HG02678 (cell line): ENCODE measurements around the gene ISLR2.

Experiments
- ATAC-seq: cut with Tn5 transposase; IDR thresholded peaks from one replicate; pipeline ENCODE4 v1.9.1; 2021; ENCODE audit warnings: mild to moderate bottlenecking, moderate library complexity; ENCODE audit not compliant: unreplicated experiment

The ISLR2 gene

DNA sequence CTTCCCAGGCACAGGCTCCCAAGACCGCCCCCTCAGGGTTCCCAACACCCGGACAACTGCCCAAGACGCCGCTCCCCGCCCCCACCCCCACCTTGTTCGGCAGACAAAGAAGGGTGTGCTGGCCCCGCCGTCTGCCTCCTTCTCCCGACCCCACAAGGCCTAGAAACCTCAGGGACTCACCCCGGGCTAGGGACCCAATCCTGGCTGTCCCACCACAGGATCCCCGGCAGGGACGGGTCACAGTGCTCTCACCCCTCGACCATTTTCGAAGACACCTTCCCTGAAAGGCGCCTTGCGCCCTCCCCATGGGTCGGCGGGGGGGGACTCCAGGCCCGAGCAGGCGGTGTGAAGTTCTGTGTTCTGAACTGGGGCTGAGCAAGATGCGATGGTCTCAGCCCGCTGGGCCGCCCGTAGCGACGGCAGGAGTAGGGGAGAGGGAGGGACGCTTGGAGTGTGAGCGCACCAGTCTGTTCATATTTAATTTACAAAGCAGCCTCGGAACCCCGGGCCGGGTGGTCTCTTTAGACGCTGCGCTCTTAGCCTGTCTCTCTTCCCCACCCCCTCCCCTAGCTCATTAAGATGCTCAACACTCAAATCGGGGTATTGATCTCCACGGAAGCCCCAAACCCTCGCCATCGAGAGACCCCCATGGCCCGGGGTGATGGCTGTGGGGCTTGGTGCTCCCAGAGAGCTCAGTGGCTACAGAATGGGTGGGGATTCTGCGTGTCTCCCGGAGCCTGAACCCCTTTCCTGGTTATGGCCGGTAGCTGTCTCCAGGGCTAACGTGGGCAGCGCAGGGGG is 1.4 kb upstream of the ISLR2 start:
- ATAC-seq = no peak

DNA sequence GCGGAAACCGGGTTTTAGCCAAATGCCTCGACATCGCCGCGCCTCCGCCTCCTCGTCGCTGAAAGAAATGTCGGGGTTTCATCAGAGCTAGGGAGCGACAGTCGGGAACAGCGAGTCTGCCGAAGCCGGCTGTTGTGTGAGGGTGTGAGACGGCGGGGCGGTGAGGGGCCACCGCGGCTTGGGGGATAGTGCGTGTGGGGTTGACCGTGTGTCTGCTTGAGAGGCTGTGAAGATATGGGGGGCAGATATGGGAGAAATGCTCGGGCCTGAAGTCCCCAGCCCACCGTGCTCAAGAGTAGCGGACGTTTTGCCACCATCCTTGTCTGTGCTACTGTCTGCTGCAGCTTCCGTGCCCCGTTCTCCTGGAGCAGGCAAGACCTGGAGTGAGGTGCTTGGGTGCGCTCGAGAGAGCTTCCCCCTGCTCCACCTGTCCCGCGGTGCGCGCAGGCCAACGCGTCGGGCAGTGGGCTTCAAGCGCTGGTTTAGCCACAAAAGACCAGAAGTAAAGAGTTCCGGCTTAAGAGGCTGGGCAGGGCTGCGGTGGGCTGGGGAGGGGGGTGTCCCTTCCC is 716 bp upstream of the ISLR2 start:
- no peak for ATAC-seq

DNA sequence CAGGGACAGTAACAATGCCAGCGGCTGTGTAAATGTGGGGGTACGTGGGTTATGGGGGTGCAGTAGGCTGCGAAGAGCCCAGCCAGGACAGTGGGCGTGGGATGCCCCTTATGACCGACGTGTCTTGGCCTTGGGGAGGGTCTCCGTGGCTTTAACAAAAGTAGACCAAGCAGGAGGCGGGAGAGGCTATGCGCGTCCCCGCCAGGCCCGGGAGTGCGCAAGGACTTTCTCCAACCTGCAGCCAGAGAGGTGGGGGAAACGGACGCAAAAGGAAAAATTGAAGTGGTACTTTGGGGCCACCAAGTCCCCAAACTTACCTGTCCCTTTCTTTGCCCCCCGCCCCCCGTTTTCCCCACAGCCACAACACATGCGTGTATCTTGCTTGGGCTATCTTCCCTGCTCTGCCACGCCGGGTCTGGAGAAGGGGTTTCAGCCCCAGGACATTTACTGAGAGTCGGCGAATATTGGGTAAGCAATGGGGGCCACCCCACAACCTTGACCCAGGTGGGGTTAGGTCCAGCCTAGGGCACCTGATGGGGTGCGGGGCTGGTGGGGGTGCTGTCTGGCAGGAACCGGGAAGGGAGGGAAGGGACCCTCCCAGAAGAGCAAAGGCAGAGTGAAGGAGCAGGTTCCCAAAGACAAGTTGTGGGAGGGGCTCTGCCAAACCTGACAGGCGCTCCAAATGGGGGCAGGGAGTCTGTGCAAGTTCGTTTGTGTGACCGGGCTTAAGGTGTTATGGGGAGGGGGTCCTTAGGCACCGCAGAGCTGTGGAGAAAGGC is 652 bp downstream of the ISLR2 start:
- ATAC-seq = no peak

DNA sequence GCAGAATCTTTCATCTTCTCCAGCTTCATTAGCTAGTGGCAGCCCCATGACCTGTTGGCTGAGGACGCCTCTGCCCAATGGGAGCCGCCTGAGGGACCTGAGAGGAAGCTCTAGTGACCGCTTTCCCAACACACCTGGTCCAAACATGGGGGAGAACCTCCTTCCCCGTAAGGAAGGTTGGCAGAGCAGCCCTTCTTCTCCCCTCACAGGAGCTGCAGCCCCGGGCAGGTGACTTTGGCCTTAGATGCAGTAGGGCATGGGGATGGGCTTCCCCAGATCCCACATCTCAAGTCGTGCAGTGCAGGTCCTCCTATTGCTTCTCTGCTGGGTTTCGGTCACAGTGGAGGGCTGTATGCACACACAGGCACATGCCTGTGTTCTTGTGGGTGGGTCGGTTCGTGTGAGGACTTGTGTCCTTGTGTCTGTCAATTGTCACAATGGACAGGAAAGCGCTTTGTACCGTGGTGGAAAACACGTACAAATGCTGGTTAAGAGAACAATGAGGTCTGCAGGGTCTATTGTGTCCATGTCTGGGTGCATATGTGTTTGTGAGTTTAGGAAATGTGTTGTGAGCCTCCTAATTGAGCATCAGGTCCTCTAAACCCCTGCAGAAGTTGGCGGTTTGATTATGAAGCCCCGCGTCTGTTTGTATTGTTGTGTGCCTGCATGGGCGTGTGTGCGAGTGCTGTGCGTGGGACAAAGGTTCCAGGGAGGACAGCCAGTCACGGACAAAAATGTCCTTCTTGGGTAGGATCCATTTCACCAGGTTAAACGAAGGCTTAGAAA is 1.4 kb downstream of the ISLR2 start:
- no peak for ATAC-seq

DNA sequence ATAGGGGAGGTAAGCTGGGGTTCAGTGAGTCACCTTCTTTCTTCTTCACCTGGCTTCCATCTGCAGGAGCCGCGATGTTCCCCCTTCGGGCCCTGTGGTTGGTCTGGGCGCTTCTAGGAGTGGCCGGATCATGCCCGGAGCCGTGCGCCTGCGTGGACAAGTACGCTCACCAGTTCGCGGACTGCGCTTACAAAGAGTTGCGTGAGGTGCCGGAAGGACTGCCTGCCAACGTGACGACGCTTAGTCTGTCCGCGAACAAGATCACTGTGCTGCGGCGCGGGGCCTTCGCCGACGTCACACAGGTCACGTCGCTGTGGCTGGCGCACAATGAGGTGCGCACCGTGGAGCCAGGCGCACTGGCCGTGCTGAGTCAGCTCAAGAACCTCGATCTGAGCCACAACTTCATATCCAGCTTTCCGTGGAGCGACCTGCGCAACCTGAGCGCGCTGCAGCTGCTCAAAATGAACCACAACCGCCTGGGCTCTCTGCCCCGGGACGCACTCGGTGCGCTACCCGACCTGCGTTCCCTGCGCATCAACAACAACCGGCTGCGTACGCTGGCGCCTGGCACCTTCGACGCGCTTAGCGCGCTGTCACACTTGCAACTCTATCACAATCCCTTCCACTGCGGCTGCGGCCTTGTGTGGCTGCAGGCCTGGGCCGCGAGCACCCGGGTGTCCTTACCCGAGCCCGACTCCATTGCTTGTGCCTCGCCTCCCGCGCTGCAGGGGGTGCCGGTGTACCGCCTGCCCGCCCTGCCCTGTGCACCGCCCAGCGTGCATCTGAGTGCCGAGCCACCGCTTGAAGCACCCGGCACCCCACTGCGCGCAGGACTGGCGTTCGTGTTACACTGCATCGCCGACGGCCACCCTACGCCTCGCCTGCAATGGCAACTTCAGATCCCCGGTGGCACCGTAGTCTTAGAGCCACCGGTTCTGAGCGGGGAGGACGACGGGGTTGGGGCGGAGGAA is 2.6 kb downstream of the ISLR2 start:
- ATAC-seq = no peak

DNA sequence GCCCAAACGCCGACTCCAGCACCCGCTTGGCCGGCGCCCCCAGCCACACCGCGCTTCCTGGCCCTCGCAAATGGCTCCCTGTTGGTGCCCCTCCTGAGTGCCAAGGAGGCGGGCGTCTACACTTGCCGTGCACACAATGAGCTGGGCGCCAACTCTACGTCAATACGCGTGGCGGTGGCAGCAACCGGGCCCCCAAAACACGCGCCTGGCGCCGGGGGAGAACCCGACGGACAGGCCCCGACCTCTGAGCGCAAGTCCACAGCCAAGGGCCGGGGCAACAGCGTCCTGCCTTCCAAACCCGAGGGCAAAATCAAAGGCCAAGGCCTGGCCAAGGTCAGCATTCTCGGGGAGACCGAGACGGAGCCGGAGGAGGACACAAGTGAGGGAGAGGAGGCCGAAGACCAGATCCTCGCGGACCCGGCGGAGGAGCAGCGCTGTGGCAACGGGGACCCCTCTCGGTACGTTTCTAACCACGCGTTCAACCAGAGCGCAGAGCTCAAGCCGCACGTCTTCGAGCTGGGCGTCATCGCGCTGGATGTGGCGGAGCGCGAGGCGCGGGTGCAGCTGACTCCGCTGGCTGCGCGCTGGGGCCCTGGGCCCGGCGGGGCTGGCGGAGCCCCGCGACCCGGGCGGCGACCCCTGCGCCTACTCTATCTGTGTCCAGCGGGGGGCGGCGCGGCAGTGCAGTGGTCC is 3.5 kb downstream of the ISLR2 start:
- no peak for ATAC-seq

DNA sequence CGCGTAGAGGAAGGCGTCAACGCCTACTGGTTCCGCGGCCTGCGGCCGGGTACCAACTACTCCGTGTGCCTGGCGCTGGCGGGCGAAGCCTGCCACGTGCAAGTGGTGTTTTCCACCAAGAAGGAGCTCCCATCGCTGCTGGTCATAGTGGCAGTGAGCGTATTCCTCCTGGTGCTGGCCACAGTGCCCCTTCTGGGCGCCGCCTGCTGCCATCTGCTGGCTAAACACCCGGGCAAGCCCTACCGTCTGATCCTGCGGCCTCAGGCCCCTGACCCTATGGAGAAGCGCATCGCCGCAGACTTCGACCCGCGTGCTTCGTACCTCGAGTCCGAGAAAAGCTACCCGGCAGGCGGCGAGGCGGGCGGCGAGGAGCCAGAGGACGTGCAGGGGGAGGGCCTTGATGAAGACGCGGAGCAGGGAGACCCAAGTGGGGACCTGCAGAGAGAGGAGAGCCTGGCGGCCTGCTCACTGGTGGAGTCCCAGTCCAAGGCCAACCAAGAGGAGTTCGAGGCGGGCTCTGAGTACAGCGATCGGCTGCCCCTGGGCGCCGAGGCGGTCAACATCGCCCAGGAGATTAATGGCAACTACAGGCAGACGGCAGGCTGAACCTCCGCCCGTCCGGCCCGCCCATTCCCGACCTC is 4.1 kb downstream of the ISLR2 start:
- ATAC-seq = no peak

DNA sequence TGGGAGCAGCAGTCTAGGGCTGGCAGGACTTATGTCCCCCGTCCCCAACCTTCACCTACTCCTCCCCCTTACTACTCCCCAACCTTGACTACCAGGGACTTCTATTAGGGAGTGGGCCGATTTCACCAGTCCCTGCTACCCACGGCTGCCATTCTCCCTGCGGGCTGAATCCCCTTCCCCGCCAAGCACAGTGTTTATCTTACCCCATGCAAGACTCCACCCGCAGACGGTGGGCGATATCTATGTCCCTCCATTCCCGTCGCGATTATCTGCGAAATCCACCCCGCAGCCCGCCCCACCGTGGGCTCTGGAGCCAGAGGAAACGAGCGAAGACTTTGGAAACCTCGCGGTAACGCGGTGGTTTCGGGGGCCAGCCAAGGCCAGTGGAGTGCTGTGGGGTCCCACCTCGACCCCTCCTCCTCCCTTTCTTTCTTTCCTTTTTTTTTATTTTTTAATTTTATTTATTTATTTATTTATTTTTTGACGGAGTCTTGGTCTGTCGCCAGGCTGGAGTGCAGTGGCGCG is 4.7 kb downstream of the ISLR2 start:
- no peak for ATAC-seq

DNA sequence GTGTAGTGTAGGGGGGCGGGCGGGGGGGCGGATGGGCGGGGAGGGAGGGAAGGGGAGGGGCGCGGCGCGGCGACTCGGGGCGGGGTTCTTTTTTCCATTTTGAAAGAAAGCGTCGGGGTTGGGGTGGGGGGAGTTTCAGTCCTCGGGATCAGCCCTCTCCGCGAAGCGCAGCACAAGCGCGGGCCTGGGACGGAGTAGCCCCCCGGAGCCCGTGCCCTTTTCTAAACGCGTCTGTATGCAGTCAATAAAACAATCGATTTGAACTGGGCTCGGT is 6.1 kb downstream of the ISLR2 start:
- no peak for ATAC-seq

DNA sequence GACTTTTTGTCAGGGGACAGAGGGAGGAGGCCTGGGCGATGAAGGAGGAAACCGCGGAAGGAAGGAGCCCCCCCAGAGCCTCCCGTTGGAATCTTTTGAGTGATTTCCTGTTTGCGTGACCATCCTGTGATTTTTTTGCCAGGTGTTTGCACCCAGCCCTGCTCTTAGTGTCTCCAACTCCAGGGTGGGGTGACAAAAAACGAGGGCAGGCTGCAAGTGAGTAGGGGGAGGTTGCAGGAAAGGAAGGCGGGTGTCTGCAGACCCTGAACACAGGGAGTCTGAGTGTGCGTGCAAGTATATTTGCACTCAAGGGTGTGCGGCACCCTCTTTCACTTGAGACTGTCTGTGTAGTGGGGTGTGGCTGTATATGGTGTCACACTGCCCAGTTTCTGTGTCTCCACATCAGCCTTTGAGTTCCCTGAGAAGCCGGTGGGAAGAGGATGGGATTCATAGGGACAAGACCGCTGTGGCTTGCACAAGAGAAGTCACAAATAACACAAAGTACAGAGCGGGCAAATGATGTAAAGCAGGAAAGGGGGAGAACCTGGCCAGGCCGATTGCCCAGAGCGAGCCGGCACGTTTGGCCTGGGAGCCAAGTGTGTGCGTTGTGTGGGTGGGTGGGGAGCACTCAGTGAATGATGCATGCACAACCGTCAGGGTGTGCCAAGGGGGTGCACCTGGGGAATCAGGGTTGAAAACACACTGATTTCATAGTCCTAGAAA is 6.6 kb downstream of the ISLR2 start:
- no peak for ATAC-seq

DNA sequence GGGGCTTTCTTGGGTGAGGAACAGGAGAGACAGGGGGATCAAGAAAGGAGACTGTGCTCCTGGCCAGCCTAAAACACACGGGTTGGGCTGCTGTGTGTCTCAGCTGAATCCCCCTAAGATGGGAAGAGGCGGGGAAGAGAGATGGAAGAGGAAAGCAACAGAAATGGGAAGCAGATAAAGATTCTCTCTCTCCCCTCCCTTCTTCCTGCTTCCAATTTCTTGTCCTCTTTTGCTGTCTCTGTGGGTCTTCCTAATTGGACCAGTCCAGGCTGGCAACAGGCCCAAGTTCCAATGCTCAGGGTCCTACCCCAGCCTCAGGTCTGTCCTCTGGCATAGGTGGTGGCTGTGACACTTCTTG is 7.1 kb downstream of the ISLR2 start:
- no peak for ATAC-seq

DNA sequence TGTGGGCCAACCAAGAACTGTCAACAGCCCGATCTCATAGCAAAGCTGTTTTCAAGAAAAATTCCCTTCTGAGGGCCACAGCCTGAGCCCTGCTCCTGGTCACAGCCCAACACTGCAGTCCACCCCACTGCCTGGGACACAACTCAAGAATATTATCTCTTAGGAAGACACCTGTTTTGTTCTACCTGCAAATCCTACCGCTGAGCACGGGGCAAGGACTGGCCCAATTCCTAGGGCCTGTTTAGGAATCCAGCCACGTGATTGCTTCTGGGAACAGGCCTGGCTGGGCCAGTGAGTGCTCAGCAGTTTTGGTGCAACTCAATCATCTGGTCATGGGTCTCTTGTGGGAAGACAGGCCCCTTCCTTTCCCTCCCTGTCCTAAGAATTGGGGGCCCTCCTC is 8.3 kb downstream of the ISLR2 start:
- ATAC-seq = no peak

DNA sequence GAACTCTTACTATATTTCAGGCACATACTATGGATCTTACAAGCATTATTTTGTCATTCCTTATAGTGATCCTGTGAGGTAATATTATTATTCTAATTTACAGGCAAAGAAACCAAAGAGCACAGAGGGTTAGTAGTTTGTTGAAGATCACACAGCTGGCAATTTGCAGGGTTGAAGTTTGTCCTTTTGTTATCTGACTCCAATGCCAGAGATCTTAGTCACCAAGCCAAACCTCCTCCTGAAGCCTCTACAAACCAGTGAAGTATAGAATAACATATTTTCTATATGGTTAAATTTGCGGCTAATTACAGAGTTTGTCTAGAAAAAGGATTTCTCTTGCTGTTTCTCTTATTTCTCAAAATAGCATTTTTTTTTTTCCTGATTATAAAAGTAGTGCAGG is 11.2 kb downstream of the ISLR2 start:
- ATAC-seq = no peak

DNA sequence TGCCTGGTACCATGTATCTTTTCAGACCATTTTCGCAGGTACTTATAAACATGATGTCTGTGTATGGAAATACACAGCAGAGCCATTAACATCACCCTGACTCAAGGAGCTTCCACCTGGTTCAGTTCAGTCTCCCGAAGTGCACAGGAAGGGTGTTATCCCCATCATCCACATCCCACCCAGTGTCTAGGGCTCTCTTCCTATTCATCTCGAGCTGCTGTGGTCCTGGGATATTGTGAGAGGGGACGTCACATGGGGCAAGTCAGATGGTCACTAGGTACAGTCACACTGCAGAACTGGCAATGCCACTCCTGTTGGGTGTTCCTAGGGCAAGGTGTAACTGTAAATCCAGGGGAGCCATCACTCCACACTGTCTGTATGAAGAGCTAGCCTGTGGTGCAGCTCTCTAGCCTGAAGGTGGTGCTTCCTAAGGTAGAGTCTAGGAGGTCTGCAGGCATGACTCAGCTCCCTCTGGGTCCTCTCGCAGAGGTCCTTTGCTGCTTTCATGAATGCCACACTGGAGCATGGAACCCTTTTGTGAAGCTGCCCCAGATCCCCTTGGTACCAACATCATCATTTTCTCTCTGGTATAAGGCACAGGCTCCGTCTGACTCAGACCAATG is 13.9 kb downstream of the ISLR2 start:
- no peak for ATAC-seq

DNA sequence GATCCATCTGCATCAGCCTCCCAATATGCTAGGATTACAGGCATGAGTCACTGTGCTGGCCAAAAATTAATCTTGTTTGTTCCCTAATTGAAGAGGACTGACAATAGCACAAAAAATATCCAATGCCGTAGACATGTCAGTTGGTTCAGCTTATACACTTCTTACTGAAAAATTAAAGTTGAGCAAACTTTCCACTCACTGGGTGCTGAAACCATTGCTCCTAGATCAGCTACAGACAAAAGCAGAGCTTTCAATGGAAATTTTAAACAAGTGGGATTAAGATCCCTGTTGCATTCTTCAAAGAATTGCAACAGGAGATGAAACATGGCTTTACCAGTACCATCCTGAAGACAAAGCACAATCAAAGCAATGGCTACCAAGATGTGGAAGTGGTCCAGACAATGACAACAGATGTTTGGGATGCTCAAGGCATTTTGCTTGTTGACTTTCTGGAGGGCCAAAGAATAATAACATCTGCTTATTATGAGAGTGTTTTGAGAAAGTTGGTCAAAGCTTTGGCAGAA is 16.0 kb downstream of the ISLR2 start:
- ATAC-seq = no peak

DNA sequence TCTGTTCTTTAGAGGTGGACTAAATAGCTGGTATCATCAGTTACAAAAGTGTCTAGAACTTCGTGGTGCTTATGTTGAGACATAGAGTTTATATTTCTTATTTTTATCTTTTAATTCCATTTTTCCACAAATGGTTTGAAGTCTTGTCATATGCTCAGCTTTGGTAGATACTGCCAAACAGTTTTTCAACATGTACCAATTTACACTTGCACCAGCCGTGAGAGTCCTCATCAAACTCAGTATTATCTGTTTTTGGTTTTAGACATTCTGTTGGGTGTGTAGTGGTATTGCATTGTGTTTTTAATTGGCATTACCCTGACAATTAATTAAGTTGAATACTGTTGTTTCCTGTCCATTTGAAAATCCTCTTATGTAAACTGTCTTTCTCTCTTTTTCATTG is 16.7 kb downstream of the ISLR2 start:
- no peak for ATAC-seq

DNA sequence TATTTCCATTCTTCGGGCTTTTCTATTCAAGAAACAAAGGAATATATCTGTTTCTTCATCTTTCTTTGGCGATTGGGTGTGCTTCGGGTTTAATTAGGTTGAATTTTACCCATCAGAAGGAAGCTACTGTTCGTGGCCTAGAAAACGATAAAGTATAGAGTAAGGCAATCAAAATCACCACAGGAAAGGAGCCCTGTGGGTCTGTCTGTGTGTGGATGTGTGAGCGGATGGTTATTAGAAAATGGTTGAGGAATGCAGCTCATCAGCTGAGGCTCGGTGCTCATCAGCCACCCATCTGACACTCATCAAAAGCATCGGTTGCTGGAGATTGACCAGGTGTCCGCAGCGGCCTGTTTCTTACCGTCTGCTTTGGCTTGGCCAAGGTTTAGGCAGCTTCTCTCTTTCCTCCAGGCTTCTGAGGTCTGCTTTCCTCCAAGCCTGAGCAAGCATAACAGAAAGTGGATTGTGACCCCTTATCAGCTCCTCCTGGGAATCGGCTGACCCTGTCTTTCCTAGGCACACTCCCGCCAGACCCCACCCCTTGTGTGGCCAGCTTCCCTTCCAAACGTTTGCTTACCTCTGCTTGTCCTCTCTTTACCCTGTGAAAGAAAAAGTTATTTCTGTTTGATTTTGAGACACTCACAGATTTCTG is 25.5 kb downstream of the ISLR2 start:
- ATAC-seq = no peak
